ENCODE data around the gene DAND5. TPM values are rescaled to one million over a fixed set of nuclear protein-coding genes. Genes with fewer than 3 reads are reported as not detected.

Gene DAND5
- total and polyA plus RNA-seq, 9 of the 15 experiments (the other 6 are each of a cell fraction or from before 2014, with no cell fraction given), result 0.22 to 0.83 (median 0.60) TPM

- TF ChIP-seq MXD1 (CRISPR knock-in tag; IDR thresholded peaks at IDR 0.05; ENCODE audit: borderline replicate concordance, poor library complexity, severe bottlenecking) (peak; percentile 19), GABPA (tag; conservative IDR thresholded peaks at IDR 0.05; ENCODE audit: low read depth) (peak; percentile 98), ZNF316 (IDR thresholded peaks at IDR 0.05) (no peak), KAT8 (IDR thresholded peaks at IDR 0.05; ENCODE audit: low read depth) (no peak), ZNF507 (tag; conservative IDR thresholded peaks at IDR 0.05) (no peak), SRSF3 (IDR thresholded peaks at IDR 0.05; ENCODE audit: insufficient read depth, low read length) (no peak), NR0B1 (IDR thresholded peaks at IDR 0.05; ENCODE audit: partially characterized antibody) (no peak), RBM17 (IDR thresholded peaks at IDR 0.05; ENCODE audit: borderline replicate concordance, low read depth, low read length) (no peak), EP400 (IDR thresholded peaks at IDR 0.05) (peak; percentile 95), SUPT5H (IDR thresholded peaks at IDR 0.05) (peak; percentile 96), POLR2B (IDR thresholded peaks at IDR 0.05; ENCODE audit: low read depth, partially characterized antibody) (peak; percentile 81), PTRF (tag; IDR thresholded peaks at IDR 0.05) (no peak), USF1 (CRISPR knock-in tag; IDR thresholded peaks at IDR 0.05) (peak; percentile 71), ZNF134 (CRISPR knock-in tag; conservative IDR thresholded peaks at IDR 0.05) (no peak), CTCF (IDR thresholded peaks at IDR 0.05 in 2 of 3, conservative IDR thresholded peaks at IDR 0.05 in 1 of 3; ENCODE audit: insufficient read depth in 2 of 3, low read depth in 1 of 3, low read length in 3 of 3) (peak in 1 of 3 experiments; percentile 28; a peak in 2 of 6 replicates), ZC3H11A (IDR thresholded peaks at IDR 0.05; ENCODE audit: low read depth, low read length) (0 out of 2 replicates have a peak, but pooled peaks have one; percentile 39), KLF16 (IDR thresholded peaks at IDR 0.05) (no peak), ZBTB34 (CRISPR knock-in tag; IDR thresholded peaks at IDR 0.05) (no peak), TEAD1 (CRISPR knock-in tag; IDR thresholded peaks at IDR 0.05) (peak in 1 of 2 experiments; percentile 4; a peak in 2 of 4 replicates), POLR3G (IDR thresholded peaks at IDR 0.05; ENCODE audit: extremely low read depth, insufficient read length, insufficient replicate concordance) (no peak), RNF2 (IDR thresholded peaks at IDR 0.05) (no peak), ID3 (CRISPR knock-in tag; IDR thresholded peaks at IDR 0.05) (no peak), ID3 (tag; IDR thresholded peaks at IDR 0.05) (peak; percentile 29; the same call in 1 of the 2 replicates)
Observed at GRCh38 chr19:12933287-12934072, 35.9 kb upstream of the DAND5 start, which contains the start of gene FARSA (continued).

All from K562 (cell line).